Spleen (tissue), 11 donors: Measurements from ENCODE around the gene PLCB1. TPM values are rescaled to one million over a fixed set of nuclear protein-coding genes. Genes with fewer than 3 reads are reported as not detected.

Source experiments
- DNase-seq: peaks from one replicate; pipeline ENCODE4 v3.0.0-alpha.2; 2020
- H3K27ac ChIP-seq, 8 donors: fragments of 200-600 bp; sonication (generic) in 7 of 8; 1 replicate in 4 of 8; 2 replicates in 4 of 8; pipeline versions ENCODE4 v1.5.0 to v1.8.0; 2016 to 2021; ENCODE audit warnings: inconsistent platforms in 4 of 8, mild to moderate bottlenecking in 4 of 8, moderate library complexity in 1 of 8
- H3K27me3 ChIP-seq, 7 donors: fragments of 200-600 bp; sonication (generic) in 6 of 7; replicated peaks in 1 of 7; 1 replicate in 4 of 7; 2 replicates in 3 of 7; pipeline versions ENCODE4 v1.5.0 to v1.8.0; 2016 to 2021; ENCODE audit warnings: inconsistent platforms in 3 of 7, mild to moderate bottlenecking in 1 of 7
- H3K36me3 ChIP-seq, 6 donors: fragments of 200-600 bp; sonication (generic) in 5 of 6; 1 replicate in 4 of 6; 2 replicates in 2 of 6; pipeline versions ENCODE4 v1.5.0 to v1.8.0; 2016 to 2021; ENCODE audit warnings: inconsistent platforms in 2 of 6
- H3K4me1 ChIP-seq, 6 donors: fragments of 200-600 bp; sonication (generic) in 5 of 6; 1 replicate in 3 of 6; 2 replicates in 3 of 6; pipeline versions ENCODE4 v1.5.0 to v1.8.0; 2016 to 2021; ENCODE audit warnings: inconsistent platforms in 3 of 6
- H3K4me3 ChIP-seq, 8 donors: fragments of 200-600 bp; sonication (generic) in 7 of 8; 1 replicate in 4 of 8; 2 replicates in 4 of 8; pipeline versions ENCODE4 v1.5.0 to v1.8.0; 2016 to 2021; ENCODE audit warnings: inconsistent platforms in 4 of 8, mild to moderate bottlenecking in 4 of 8, moderate library complexity in 2 of 8
- H3K9me3 ChIP-seq, 8 donors: fragments of 200-600 bp; sonication (generic) in 7 of 8; 1 replicate in 4 of 8; 2 replicates in 4 of 8; pipeline versions ENCODE4 v1.5.0 to v1.8.0; 2016 to 2021; ENCODE audit warnings: inconsistent platforms in 4 of 8
- CTCF ChIP-seq, 11 experiments: fragments of 200-600 bp in 7 of 11; fragments of 450-650 bp in 4 of 11; sonication (generic) in 4 of 11; IDR thresholded peaks in 8 of 11; conservative IDR thresholded peaks in 3 of 11; 1 replicate in 7 of 11; 2 replicates in 4 of 11; pipeline versions ENCODE4 v1.4.0 to v1.8.0; 2016 to 2021; ENCODE audit warnings: antibody characterized with exemption in 11 of 11, inconsistent platforms in 4 of 11, mild to moderate bottlenecking in 1 of 11
- POLR2A ChIP-seq, 3 donors: fragments of 450-650 bp; IDR thresholded peaks; one replicate each; pipeline ENCODE4 v1.5.1; 2017; ENCODE audit warnings: antibody characterized with exemption in 3 of 3, mild to moderate bottlenecking in 1 of 3
- POLR2AphosphoS5 ChIP-seq, 3 donors: sonication (generic); formaldehyde crosslinking; IDR thresholded peaks; one replicate each; pipeline ENCODE4 v1.5.1; 2017; ENCODE audit warnings: antibody characterized with exemption in 3 of 3
- WGBS, 5 donors: extraction: QIAGEN DNeasy Blood & Tissue Kit in 3 of 5; methylation state at CpG; one replicate each; pipeline versions ENCODE4 v1.1.5 to v1.1.7; 2013 to 2018; 5-methylcytosine and 5-hydroxymethylcytosine counted together
- intact Hi-C: fragments of 100-400 bp; cut with DNase I; formaldehyde crosslinking; loops from one replicate; pipeline ENCODE4 v1.15.0; 2023; ENCODE audit warnings: low total_unique reads
- polyA plus RNA-seq, 3 donors: library from polyadenylated mRNA; stranded (reverse); fragments of 200-250 nt; gene quantifications; one replicate each; pipeline ENCODE4 v1.2.1, GENCODE V29; 2013
- total RNA-seq, 7 donors: library from RNA; depleted of rRNA in 3 of 7; stranded (reverse); fragments of >200 nt in 3 of 7; fragmentation: NEBNext Ultra II Directional in 4 of 7; extraction: Animal tissue kit (Norgen Biotek cat#: 25700) in 4 of 7; gene quantifications; one replicate each; pipeline versions ENCODE4 v1.1.0 to v1.2.1, GENCODE V29; 2016 to 2021
- donor health status: healthy with polysubstance abuse.
- donor health status: DM: no; HTN: no; CAD: no; lungs with moderate emphysema.
- donor health status: DM: no; HTN: no; CAD: no.
- donor health status: Bipolar disorder and iron deficiency.
- donor health status: healthy.
- donor health status: DM: no; HTN: no; CAD: no.
- donor health status: DM: yes; HTN: yes; CAD: no.

Gene PLCB1
- total and polyA plus RNA-seq, 10 donors, result 1.0 to 33.7 (median 16.2) TPM

- DNase-seq, result no peak
- TF ChIP-seq POLR2A (IDR thresholded peaks at IDR 0.05), result no peak
- TF ChIP-seq POLR2AphosphoS5 (IDR thresholded peaks at IDR 0.05), result no peak
- no peak for TF ChIP-seq CTCF (IDR thresholded peaks at IDR 0.05 in 8 of 11, conservative IDR thresholded peaks at IDR 0.05 in 3 of 11)
- Histone ChIP-seq H3K27me3 (no peaks in the 10 kb centered on the region), H3K4me3 (no peak overlapping the region), H3K27ac (no peak overlapping the region), H3K4me1 (no peaks in the 10 kb centered on the region), H3K9me3 (no peaks in the 10 kb centered on the region), H3K36me3 (no peaks in the 10 kb centered on the region)
- 68 to 85% (median 83%) methylated on average over 1 of the region's 1 CpG for WGBS, 5 donors
- intact Hi-C loops, result no loop called here
Measured at GRCh38 chr20:8203366-8203765, 71.3 kb downstream of the PLCB1 start.

- no peaks in the 10 kb centered on the region for H3K36me3 ChIP-seq
- H3K4me1 ChIP-seq, result peaks cover 0 to 9% (median 0%) of the 10 kb centered on the region in 6 donors
- no peaks in the 10 kb centered on the region for H3K9me3 ChIP-seq
- no peak overlapping the region for H3K4me3 ChIP-seq
- intact Hi-C loops, result no loop called here
- 86 to 92% (median 87%) methylated on average over 1 of the region's 1 CpG for WGBS, 5 donors
- no peak overlapping the region for H3K27ac ChIP-seq
- DNase-seq, result no peak
- H3K27me3 ChIP-seq, result no peaks in the 10 kb centered on the region
- TF ChIP-seq POLR2AphosphoS5 (IDR thresholded peaks at IDR 0.05), result no peak
- no peak for TF ChIP-seq CTCF (IDR thresholded peaks at IDR 0.05 in 8 of 11, conservative IDR thresholded peaks at IDR 0.05 in 3 of 11)
- no peak for TF ChIP-seq POLR2A (IDR thresholded peaks at IDR 0.05)
Measured at GRCh38 chr20:8205996-8206395, 73.9 kb downstream of the PLCB1 start.

DNA sequence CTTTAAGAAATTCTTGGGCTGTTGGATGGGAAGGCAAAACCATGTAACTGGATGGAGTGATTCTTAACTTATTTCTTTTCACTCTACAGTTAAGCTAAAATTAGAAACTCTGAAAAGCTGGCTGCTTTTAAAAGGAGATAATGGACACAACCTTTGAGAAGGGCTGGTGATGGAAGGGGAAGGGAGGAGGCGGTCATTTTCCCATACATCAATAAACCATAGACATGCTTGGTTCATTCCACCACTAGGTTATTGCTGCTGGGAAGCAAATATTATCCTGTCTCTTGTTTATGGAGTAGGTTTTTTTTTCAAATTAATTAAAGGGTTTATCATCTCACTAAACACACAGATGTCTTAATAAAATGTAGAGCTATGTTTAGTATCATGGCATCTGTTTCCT, 76.2 kb downstream of the PLCB1 start:
- intact Hi-C loops, result no loop called here
- H3K27ac ChIP-seq, result no peak overlapping the region
- no peak overlapping the region for H3K4me3 ChIP-seq
- 90 to 100% (median 96%) methylated on average over 1 of the region's 1 CpG for WGBS, 5 donors
- no peaks in the 10 kb centered on the region for H3K36me3 ChIP-seq
- no peak for TF ChIP-seq POLR2AphosphoS5 (IDR thresholded peaks at IDR 0.05)
- no peak for TF ChIP-seq POLR2A (IDR thresholded peaks at IDR 0.05)
- no peaks in the 10 kb centered on the region for H3K9me3 ChIP-seq
- no peak for DNase-seq
- H3K27me3 ChIP-seq, result no peaks in the 10 kb centered on the region
- H3K4me1 ChIP-seq, result peaks cover 0 to 14% (median 5%) of the 10 kb centered on the region in 6 donors

- no peak for DNase-seq
- intact Hi-C loops, result no loop called here
- no peak overlapping the region for H3K4me3 ChIP-seq
- H3K36me3 ChIP-seq, result no peaks in the 10 kb centered on the region
- no peaks in the 10 kb centered on the region for H3K9me3 ChIP-seq
- H3K27ac ChIP-seq, result no peak overlapping the region
- H3K27me3 ChIP-seq, result no peaks in the 10 kb centered on the region
- peaks cover 0 to 20% (median 11%) of the 10 kb centered on the region in 6 donors for H3K4me1 ChIP-seq
- 11 to 18% (median 13%) methylated on average over 2 of the region's 2 CpGs for WGBS, 5 donors
- TF ChIP-seq POLR2AphosphoS5 (IDR thresholded peaks at IDR 0.05) (no peak), POLR2A (IDR thresholded peaks at IDR 0.05) (no peak), CTCF (IDR thresholded peaks at IDR 0.05 in 8 of 11, conservative IDR thresholded peaks at IDR 0.05 in 3 of 11) (no peak)
Measured at GRCh38 chr20:8209061-8209460, 77.0 kb downstream of the PLCB1 start.

DNA sequence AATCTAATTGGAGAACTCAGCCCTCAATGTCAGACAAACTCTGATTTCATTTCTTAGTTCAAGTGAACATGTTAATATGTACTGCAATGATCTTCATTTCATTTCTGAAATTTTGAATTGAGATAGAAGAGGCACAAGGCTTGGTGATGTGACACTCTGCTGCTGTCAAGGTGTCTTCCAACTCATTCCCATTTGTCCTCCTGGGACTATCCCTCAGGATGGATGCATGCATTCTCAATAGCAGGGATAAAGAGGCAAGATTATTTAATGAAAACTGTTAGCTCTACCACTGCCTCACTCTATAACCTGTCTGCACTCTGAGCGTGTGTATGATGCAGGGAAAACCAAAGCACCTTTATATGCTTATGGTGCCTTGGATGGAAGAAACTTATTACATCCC, 78.7 kb downstream of the PLCB1 start:
- TF ChIP-seq POLR2AphosphoS5 (IDR thresholded peaks at IDR 0.05), result no peak
- TF ChIP-seq CTCF (IDR thresholded peaks at IDR 0.05 in 8 of 11, conservative IDR thresholded peaks at IDR 0.05 in 3 of 11), result no peak
- TF ChIP-seq POLR2A (IDR thresholded peaks at IDR 0.05), result no peak
- no peak for DNase-seq
- H3K9me3 ChIP-seq, result no peaks in the 10 kb centered on the region
- no peaks in the 10 kb centered on the region for H3K36me3 ChIP-seq
- H3K4me1 ChIP-seq, result peaks cover 0 to 32% (median 16%) of the 10 kb centered on the region in 6 donors
- H3K27ac ChIP-seq, result no peak overlapping the region
- 91 to 100% (median 97%) methylated on average over 1 of the region's 1 CpG for WGBS, 5 donors
- H3K27me3 ChIP-seq, result no peaks in the 10 kb centered on the region
- intact Hi-C loops, result loop anchor here (10.0 kb wide), 1 partner anchor 46 kb away; no protein-coding TSS in a partner anchor
- no peak overlapping the region for H3K4me3 ChIP-seq
